VCaP (cell line): ENCODE results near the gene XIST.

Source experiments
- H3K27ac ChIP-seq: fragments of 450-650 bp; 2 replicates; pipeline ENCODE4 v1.5.1; 2017
- TF ChIP-seq, protein P1 (sequence below): fragments of 450-650 bp; conservative IDR thresholded peaks from 2 replicates; pipeline ENCODE4 v1.5.1; 2017; ENCODE audit warnings: mild to moderate bottlenecking, moderate library complexity

The XIST gene

DNA sequence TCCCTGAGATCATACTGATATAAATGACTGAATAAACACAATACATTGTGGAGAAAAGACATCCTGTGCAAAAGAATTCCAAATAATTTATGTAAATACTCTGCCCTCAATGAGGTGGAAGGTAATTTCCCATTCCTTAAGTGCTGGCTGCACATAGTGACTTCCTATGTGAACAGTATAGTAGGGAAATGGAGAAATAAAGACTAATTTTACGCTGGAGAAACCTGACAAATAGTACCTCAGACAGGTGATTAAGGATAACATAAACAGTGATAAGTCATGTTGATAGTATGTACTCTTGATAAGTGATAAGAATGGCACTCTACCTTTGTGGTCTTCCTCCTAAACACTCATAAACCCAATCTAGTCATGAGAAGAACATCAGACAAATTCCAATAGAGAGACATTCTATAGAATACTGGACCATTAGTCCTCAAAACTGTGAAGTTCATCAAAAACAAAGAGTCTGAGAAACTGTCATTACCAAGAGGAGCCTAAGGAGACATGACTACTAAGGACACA is 15.5 kb downstream of the XIST start:
- no peak overlapping the region for H3K27ac ChIP-seq
- TF ChIP-seq, protein P1, sequence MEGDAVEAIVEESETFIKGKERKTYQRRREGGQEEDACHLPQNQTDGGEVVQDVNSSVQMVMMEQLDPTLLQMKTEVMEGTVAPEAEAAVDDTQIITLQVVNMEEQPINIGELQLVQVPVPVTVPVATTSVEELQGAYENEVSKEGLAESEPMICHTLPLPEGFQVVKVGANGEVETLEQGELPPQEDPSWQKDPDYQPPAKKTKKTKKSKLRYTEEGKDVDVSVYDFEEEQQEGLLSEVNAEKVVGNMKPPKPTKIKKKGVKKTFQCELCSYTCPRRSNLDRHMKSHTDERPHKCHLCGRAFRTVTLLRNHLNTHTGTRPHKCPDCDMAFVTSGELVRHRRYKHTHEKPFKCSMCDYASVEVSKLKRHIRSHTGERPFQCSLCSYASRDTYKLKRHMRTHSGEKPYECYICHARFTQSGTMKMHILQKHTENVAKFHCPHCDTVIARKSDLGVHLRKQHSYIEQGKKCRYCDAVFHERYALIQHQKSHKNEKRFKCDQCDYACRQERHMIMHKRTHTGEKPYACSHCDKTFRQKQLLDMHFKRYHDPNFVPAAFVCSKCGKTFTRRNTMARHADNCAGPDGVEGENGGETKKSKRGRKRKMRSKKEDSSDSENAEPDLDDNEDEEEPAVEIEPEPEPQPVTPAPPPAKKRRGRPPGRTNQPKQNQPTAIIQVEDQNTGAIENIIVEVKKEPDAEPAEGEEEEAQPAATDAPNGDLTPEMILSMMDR, result no peak

DNA sequence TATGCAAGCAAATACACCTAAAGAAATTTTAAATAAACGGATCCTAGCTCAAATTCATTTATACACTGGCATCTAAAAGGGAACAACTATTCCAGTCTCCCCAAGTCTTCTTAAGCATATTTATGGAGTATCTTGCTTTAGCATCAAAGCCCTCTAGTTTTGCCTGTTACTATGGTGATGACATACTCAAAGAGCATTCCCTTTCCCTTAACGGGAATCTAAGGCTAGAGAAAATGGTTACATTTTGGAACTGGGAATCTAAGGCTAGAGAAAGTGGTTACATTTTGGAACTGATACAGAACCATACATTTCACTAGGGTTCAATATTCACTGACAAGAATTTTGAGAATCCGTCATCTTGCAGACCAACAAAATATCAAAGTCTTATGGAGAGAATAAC is 18.3 kb downstream of the XIST start:
- TF ChIP-seq, protein P1, result no peak
- H3K27ac ChIP-seq, result no peak overlapping the region

DNA sequence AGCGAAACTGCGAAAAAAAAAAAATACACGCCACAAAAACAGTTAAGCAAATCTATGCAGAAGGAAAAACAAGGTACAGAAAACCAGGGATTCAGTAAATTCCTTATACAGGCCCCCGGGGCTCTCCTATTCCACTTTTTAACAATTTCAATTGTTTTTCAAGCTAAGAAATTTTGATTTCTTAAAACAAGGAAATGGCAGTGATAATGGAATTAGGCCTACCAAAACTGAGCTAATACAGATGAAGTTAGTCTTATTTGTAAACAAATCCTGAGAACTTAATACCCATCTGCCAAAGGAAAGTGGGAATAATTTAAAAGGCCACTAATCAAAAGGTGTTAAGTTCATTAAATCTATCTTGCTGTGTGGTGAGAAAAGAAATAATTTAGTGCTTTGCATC is 20.2 kb downstream of the XIST start:
- H3K27ac ChIP-seq, result no peak overlapping the region
- TF ChIP-seq, protein P1, result no peak

DNA sequence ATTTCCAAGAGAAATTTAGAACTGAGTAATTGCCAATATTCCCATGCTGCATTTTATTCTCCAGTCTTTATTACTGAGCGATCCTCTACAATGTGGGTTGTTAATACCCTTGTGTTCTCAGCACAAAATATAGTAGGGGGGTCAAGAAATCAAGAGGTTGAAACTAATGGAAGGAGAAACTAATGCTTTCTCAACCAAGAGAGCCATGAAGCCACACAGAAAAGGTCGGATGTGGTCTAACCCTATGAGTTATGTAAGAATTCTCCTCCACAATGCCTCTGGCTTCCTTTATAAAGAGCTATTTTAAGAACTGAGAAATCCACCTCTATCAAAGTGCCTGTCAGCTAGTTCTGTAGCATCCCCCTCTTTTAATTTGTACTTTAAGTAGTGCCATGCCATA is 21.0 kb downstream of the XIST start:
- no peak overlapping the region for H3K27ac ChIP-seq
- TF ChIP-seq, protein P1, result no peak

DNA sequence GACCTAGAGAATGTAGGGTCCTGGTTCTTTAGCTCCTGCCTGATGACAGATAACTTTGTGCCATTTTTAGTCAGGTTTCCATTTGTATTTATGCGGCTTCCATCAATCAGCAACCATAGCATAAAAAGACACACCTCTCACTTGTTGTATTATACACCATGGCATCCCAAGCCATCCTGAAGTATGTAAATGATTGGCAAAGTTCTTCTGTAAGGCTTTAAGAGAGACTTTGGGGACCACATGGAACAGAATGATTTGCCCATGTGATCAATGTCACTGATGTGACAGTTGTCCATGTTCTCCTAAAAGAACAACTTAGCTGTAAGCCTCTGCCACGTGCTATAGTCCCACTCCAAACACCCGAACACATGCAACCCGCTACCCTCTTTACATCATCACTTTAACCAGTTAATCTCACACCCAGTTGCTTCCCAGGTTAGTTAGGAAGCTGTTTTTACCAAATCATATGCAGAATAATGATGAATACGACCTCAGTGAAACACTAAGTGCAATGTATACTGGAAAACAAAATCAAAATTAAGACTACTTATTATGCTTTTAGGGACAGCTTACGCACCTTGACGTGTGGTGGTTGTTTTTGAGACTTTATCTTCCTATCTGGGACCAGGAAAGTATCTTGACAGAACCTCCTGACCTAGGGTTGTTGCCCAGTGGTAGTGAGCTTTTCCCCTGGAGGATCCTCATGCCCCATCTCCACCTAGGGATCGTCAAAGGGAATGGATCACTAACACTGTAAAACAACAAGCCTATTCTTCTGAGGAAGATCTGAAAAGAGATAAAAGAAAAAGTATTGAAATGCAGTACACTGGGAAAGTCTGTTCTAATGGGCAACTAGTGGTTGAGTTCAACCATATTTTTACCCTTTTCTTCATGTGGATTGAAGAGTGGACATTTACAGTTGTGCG is 21.8 kb downstream of the XIST start:
- H3K27ac ChIP-seq, result no peak overlapping the region
- TF ChIP-seq, protein P1, result no peak

DNA sequence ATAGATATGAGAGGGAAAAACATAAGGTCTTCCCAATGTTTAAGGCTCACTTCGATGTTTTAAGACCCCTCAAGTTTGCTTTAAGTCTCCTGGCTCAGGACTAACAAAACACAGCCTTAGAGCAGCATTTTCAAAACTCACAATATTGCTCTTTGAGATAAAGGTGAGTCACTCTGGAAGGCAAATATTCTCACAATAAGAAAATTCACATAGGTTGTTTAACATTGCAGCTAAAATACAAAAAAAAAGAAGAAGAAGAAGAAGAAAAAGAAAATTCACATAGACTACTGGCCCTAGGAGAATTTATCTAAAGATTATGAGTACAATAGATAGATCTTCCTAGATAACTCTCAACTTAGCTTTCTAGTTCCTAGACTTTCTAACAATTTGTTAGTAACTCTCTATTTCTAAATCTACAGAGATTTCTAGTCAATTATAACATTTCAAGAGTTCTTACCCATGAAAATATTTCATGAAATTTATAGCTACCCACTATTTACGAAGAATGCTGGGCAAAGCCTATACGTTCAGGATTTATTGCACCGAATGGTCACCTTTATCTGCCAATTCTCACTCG is 22.5 kb downstream of the XIST start:
- H3K27ac ChIP-seq, result no peak overlapping the region
- TF ChIP-seq, protein P1, result no peak

DNA sequence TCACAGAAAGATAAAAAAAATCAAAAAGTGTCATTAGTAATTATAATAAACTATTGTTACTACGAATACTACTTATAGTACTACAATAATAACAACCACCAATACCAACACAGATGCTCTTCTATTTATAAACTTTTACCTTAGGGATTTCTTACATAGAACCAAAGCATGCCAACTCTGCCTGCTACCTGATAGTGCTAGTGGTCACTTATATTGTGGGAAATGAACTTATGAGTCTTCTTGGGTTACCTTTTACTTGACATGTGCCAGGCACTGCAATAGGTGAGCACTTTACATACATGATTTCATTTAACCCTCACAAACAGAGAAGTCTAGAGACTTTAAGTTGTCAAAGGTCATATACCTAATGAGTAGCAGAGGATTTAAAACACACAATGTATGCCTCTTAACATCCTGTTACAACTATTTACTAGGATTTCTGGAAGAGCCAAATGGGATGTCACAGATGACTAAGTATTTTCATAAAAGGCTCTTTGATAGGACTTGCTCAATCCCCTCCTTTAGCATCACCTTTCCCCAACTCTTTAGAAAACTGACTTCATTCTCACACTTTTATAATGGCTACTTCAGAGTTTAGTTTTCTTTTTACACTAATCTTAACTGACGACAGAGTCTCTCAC is 24.3 kb downstream of the XIST start:
- no peak overlapping the region for H3K27ac ChIP-seq

More for the DNA sequence above, 24.3 kb downstream of the XIST start:
- TF ChIP-seq, protein P1, result no peak
